Ecto neural progenitor cell (in vitro differentiated cells): ENCODE measurements around the gene RPUSD2.
"Not testable (repeated sequence)": the region's sequence is repeated elsewhere in the genome, so short reads cannot be mapped to it uniquely, and the experiment has no call there.

Experiments
- DNase-seq: peaks from one replicate; pipeline ENCODE4 v3.0.0-alpha.2; 2018; ENCODE audit warnings: low spot score

RPUSD2 gene

DNA sequence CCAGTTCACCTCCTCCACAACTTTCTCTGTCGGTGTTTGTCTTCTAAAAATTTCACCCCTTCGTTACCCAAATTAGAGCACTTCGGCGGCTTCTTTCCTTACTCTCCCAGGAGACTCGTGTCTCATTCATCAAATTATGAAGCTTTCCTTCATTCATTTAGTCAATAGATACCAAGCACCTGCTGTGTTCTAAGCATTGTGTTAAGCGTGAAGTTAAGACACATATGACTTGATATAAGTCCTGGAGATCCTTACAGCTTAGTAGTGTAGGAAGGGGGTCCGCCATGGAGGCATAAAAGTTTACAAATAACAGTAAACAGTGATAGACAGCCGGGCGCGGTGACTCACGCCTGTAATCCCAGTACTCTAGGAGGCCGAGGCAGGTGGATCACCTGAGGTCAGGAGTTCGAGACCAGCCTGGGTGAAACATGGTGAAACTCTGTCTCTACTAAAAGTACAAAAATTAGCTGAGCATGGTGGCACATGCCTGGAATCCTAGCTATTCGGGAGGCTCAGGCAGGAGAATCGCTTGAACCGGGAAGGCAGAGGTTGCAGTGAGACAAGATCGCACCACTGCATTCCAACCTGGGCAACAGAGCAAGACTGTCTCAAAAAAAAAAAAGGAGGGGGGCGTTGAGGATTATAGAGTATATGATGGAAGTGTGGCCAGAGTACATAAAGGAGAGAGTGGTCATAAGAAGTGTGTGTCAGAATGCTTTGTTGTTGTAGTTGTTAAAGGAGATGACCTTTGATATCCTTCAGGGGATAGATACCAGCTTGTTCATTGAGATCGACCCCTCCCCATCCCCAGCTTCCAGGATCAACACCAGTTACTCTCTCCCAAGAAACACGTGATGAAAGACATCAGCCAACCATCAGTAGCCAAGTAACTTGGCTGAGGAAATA lies 3.5 kb upstream of the RPUSD2 start:
- DNase-seq = no peak

GRCh38 chr15:40567111-40567510 lies 2.0 kb upstream of the RPUSD2 start:
- DNase-seq = no peak

- DNase-seq = no peak
Observed at GRCh38 chr15:40575113-40575512, 6.0 kb downstream of the RPUSD2 start.

DNA sequence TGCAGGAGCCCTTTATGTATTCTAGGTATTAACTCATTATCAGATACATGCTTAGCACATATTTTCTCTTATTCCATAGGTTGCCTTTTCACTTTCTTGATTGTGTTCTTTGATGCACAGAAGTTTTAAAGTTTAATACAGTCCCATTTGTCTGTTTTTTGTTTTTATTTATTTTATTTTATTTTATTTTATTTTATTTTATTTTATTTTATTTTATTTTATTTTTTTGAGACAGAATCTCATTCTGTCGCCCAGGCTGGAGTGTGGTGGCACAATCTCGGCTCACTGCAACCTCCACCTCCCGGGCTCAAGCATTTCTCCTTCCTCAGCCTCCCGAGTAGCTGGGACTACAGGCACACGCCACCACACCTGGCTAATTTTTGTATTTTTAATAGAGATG lies 7.8 kb downstream of the RPUSD2 start:
- DNase-seq = not testable (repeated sequence)

DNA sequence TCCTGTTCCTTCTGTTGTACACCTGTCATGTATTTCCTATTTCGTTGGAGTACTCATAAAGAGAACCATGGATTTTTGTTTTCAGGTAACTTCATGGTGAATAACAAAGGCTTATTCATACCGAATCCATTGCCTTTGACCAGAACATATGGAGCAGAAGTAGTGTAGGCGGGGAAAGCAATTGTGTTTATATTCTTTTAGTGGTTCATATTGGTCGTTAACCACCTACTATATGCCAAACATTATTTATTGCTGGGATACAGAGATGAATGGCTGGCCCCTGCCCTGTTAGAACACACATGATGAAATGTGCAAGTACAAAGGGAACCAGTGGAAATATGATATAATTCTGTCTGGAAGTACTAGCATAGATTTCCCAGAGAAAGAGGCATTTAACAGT lies 9.8 kb downstream of the RPUSD2 start:
- DNase-seq = no peak

DNA sequence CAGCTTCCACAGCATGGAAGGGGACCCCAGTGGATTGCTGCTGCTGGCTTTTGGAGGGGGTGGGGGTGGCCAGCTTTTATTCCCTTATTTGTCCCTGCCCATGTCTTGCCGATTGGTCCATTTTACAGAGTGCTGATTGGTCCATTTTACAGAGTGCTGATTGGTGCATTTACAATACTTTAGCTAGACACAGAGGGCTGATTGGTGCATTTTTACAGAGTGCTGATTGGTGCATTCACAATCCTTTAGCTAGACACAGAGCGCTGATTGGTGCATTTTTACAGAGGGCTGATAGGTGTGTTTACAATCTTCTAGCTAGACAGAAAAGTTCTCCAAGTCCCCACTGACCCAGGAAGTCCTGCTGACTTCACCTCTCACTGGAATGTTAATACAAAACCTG lies 12.7 kb downstream of the RPUSD2 start:
- not testable (repeated sequence) for DNase-seq

GRCh38 chr15:40582726-40583246 lies 13.7 kb downstream of the RPUSD2 start:
- no peak for DNase-seq

- DNase-seq = no peak
Observed at GRCh38 chr15:40584191-40584590, 15.1 kb downstream of the RPUSD2 start.

- no peak for DNase-seq
Observed at GRCh38 chr15:40590667-40591050, 21.6 kb downstream of the RPUSD2 start.

GRCh38 chr15:40591389-40591788 lies 22.3 kb downstream of the RPUSD2 start:
- DNase-seq = no peak

DNA sequence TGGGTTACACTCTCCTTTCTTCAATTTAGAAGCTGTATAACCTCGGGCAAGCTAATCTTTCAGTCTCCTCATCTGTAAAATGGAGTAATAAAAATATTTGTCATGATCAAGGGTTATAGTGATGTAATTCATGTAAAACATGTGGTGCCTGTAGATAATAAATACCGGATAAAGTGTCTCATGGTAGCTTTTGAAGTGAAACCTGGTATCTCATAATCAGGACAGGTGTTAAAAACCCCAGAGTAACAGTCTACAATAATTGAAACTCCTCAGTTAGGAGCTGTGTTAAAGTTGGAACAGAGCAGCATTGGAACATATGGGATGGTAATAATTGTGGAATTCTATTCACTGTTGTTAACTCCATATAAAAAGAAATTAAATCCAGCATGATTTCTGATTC lies 24.1 kb downstream of the RPUSD2 start:
- no peak for DNase-seq

DNA sequence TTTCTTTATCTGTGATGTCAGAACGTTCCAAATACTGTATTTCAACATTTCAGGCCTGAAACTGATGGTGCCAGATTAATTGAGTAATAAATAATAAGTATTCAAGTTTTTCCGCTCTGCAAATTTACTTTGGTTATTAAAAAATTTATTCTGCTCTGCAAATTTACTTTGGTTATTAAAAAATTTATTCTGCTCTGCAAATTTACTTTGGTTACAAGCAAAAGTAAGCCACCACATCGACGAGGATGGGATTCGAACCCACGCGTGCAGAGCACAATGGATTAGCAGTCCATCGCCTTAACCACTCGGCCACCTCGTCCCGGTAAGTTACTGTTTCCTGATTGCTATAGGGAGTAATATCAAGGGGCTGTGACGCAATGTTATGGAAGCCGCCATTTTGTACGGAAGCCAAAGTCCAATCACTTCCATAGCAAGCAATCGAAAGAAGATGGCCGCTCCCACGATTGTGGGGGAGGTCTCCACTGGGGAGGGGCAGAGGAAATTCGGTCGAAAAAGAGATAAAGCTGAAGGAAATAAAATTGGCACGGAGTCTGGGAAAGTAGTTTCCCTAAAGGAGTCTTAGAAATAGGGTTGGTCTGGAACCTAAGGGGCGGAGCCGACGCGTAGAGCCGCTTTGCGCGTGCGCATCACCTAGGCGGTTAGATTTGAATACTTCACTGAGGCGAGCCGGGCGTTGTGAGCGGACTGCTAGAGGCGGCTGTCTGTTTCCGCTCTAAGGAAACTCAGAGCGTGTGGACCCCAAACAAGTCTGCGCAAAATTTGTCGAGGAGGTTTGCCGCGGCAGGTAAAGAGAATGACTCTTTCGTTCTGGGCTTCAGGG lies 24.7 kb downstream of the RPUSD2 start, which contains the start of gene KNL1:
KNL1 (plus strand) TSS at position 662 of the 841 bp plus-strand sequence. CDS start 8,683 bp downstream, outside the sequence.
- DNase-seq = peak; percentile 97

GRCh38 chr15:40594429-40594836 lies 25.3 kb downstream of the RPUSD2 start:
- DNase-seq = peak; percentile 84

DNA sequence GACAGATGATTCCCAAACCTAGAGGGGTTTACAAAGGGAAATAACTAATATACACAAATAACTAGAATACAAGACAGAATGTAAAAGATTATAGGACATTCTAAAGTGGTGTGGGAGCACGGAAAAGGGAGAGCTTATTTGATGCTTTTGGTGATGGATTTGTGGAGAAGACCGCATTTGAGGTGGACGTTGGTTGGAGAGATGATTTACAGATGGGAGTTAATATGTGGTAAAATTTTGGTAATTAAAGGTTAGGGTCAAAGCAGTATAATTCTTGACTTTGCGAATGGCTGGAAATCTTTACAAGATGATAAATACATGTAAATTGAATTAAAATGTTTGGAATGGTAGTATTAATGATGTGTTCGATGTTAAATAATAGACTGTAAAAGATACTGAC lies 26.1 kb downstream of the RPUSD2 start:
- no peak for DNase-seq

DNA sequence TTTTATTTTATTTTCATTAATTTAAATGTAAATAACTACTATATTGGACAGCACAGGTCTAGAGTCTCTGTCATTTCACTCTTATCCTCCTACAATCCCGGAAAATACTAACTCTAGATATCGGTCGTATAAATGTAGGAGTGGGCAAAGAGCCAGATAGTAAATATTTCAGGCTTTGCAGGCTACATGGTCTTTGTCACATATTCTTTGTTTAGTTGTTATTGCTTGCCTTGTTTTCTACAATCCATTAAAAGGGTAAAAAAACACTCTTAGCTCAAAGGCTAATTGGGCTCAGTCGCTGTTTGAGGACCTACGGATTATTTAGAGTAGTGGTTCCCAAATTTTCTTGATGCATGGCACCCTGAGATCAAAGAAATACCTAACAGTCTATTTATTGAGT lies 26.7 kb downstream of the RPUSD2 start:
- no peak for DNase-seq

DNA sequence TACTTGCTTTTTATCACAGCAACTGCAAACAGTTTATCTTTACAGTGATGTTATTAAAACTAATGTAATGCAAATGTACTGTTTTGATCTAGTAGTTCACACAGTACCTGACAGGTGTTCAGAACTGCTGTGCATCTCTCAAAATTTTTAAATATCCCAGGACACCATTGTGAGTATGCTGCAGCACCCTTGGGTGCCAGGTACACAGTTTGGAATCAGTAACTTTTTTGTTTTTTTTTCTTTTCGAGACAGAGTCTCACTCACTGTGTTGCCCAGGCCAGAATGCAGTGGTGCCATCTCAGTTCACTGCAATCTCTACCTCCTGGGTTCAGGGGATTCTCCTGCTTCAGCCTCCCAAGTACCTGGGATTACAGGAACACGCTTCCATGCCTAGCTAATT lies 27.9 kb downstream of the RPUSD2 start:
- no peak for DNase-seq

GRCh38 chr15:40598126-40598525 lies 29.0 kb downstream of the RPUSD2 start:
- no peak for DNase-seq

- no peak for DNase-seq
Observed at GRCh38 chr15:40598672-40599071, 29.6 kb downstream of the RPUSD2 start.

DNA sequence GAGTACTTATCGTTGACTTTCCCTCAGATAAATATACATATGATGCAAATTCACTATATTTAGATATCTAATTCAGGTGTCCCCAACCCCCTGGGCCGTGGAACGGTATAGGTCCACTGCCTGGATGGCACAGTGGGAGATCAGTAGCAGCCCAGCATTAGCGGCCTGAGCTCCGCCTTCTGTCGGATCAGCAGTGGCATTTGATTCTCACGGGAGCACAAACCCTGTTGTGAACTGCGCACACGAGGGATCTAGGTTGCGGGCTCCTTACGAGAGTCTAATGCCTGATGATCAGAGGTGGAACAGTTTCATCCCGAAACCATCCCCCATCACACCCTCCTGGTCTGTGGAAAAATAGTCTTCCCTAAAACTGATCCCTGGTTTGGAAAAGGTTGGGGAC lies 31.9 kb downstream of the RPUSD2 start:
- no peak for DNase-seq

DNA sequence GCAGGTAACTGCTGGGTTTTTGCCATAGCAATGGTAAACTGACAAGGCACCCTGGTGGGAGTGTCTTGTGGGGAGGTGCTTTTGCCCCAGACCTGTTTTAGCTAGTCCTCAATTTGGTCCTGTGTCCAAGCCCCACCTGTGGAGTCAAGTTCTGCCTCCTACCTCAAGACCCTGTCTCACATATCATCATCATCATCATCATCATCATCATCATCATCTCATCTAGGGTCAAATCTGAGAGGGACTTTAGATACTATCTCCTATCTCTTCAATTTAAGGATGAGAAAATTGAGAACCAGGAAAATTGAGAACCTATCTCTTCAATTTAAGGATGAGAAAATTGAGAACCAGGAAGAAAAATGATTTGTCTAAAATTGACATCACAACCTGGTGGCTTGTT lies 34.8 kb downstream of the RPUSD2 start:
- DNase-seq = no peak

DNA sequence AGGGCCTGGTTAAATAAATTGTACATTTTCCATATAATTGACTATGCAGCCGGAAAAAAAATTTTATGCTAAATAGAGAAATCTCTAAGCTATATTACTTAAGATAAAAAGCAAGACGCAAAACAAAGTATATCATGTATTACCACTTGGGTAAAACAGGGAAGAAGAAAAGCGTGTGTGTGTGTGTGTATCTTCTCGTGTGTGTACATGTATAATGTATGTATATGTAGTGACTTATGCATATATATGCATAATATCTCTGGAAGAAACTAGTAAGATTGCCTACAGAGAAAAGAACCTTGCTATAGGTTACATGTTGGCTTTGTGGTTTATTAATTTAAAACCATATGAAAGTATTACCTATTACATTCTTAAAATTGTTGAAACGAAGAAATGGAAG lies 44.0 kb downstream of the RPUSD2 start:
- DNase-seq = no peak

DNA sequence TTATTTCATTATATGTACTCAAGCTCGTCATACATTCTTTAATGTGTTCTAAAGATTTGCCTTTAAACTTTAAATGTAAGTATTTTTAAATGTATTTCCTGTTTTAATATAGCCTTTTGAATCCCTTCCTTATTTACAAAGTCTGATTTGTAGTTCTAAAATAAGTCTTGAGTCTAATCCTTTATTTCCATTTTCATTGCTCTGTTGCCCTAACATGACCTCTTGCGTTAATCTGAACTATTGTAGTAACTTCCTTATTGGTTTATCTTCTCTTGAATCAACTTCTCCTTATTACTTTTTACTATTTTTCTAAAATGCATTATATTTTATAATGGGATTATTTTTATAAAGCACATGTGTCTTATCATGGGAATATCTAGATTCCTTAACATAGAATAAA lies 48.9 kb downstream of the RPUSD2 start:
- DNase-seq = no peak

DNA sequence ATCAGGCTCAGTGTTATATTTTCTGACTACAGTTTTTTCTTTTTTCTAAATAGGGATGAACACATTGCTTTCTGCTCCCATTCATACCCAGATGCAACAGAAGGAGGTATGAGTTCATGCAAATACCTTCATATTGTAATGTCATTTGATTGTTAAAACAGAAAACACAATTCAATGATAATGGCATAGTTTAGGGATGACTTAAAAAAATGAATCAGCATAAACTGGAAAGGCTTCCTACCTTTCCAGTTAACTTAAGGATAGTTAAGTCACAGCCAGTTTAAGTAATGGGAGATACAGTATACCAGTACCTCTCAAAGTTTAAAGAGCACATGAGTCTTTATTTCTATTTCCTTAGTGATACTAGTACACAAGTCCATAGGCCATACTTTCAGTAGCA lies 49.8 kb downstream of the RPUSD2 start:
- no peak for DNase-seq
